Amygdala (tissue), 56 donors: ENCODE data around the gene TFDP1.
A peak's percentile ranks its signal among the peaks of the same experiment; 100 is the strongest.

ENCODE experiments used
- DNase-seq, 56 donors: peaks; one replicate each; lab custom pipeline; 2025; lab: John Stamatoyannopoulos, UW

Gene TFDP1

GRCh38 chr13:113584205-113584869 lies at the start of gene TFDP1:
TSS of gene TFDP1 (plus strand) at chr13:113584753. CDS start at chr13:113585838, 1,085 bp downstream.
- DNase-seq = peak in 47 of 56 donors; percentile 8 to 82 (median 58)

- no peak for DNase-seq
These were observed 49.2 kb upstream of the TFDP1 start for GRCh38 chr13:113535381-113535781.

- DNase-seq = no peak
These were observed 48.0 kb upstream of the TFDP1 start for GRCh38 chr13:113536461-113537110.

GRCh38 chr13:113537205-113537604 lies 47.3 kb upstream of the TFDP1 start:
- DNase-seq = no peak

- no peak for DNase-seq
These were observed 46.5 kb upstream of the TFDP1 start for GRCh38 chr13:113537909-113538688.

- no peak for DNase-seq
These were observed 45.9 kb upstream of the TFDP1 start for GRCh38 chr13:113538689-113539058.

GRCh38 chr13:113539176-113539575 lies 45.4 kb upstream of the TFDP1 start:
- DNase-seq = no peak

- DNase-seq = no peak
These were observed 44.7 kb upstream of the TFDP1 start for GRCh38 chr13:113539822-113540221.

- DNase-seq = no peak
These were observed 44.0 kb upstream of the TFDP1 start for GRCh38 chr13:113540523-113540922.

- DNase-seq = no peak
These were observed 41.7 kb upstream of the TFDP1 start for GRCh38 chr13:113542751-113543424.

GRCh38 chr13:113544071-113544891 lies 40.3 kb upstream of the TFDP1 start:
- no peak for DNase-seq

- no peak for DNase-seq
These were observed 39.7 kb upstream of the TFDP1 start for GRCh38 chr13:113544896-113545295.

GRCh38 chr13:113545455-113545930 lies 39.1 kb upstream of the TFDP1 start:
- no peak for DNase-seq

- no peak for DNase-seq
These were observed 38.5 kb upstream of the TFDP1 start for GRCh38 chr13:113545931-113546516.

GRCh38 chr13:113546571-113547237 lies 37.8 kb upstream of the TFDP1 start:
- DNase-seq = peak in 7 of 56 donors; percentile 14 to 62 (median 30)

- no peak for DNase-seq
These were observed 37.1 kb upstream of the TFDP1 start for GRCh38 chr13:113547238-113547971.

GRCh38 chr13:113548171-113548641 lies 36.3 kb upstream of the TFDP1 start:
- peak in 9 of 56 donors; percentile 10 to 66 (median 24) for DNase-seq
